H1 (cell line): ENCODE results near the gene SNAP29. TPM values are rescaled to one million over a fixed set of nuclear protein-coding genes. Genes with fewer than 3 reads are reported as not detected.

Experiments
- CTCF ChIA-PET: fragments of 300-600 bp; sonication (Branson Sonifier 250); formaldehyde crosslinking; loops from one replicate; lab custom pipeline; 2021; ENCODE audit not compliant: partially characterized antibody; lab: Charles Lee
- POLR2A ChIA-PET: fragments of 300-600 bp; sonication (Branson Sonifier 250); formaldehyde crosslinking; loops from one replicate; lab custom pipeline; 2021; ENCODE audit warnings: inconsistent platforms; ENCODE audit not compliant: partially characterized antibody; lab: Charles Lee
- DNase-seq, 2 experiments: peaks; one replicate each; pipeline versions ENCODE4 v3.0.0 to v3.0.0-alpha.2; 2010 to 2022; ENCODE audit warnings: low spot score in 2 of 2, low read depth in 1 of 2, mixed read lengths in 1 of 2
- FAIRE-seq: peaks from 2 replicates; lab custom pipeline; 2011; peaks lifted over from hg19 to GRCh38; lab: Jason Lieb, UNC
- H2AFZ ChIP-seq: 2 replicates; pipeline ENCODE4 v1.8.1; 2012; ENCODE audit warnings: low read length, inconsistent platforms
- H2AK5ac ChIP-seq: 2 replicates; pipeline ENCODE4 v1.6.1; 2013; ENCODE audit warnings: low read depth, low read length
- H2BK120ac ChIP-seq: replicated peaks from 2 replicates; pipeline ENCODE3; 2013; ENCODE audit warnings: low read depth, low read length, inconsistent platforms
- H2BK12ac ChIP-seq: 2 replicates; pipeline ENCODE4 v1.6.1; 2013; ENCODE audit warnings: low read depth, low read length
- H2BK15ac ChIP-seq: 2 replicates; pipeline ENCODE4 v1.6.1; 2013; ENCODE audit warnings: low read length
- H2BK20ac ChIP-seq: 2 replicates; pipeline ENCODE4 v1.6.1; 2013; ENCODE audit warnings: low read length
- H2BK5ac ChIP-seq: 2 replicates; pipeline ENCODE4 v1.6.1; 2013; ENCODE audit warnings: low read depth, low read length
- H3K14ac ChIP-seq: 2 replicates; pipeline ENCODE4 v1.6.1; 2013; ENCODE audit warnings: inconsistent platforms; ENCODE audit not compliant: insufficient read length
- H3K18ac ChIP-seq: 2 replicates; pipeline ENCODE4 v1.6.1; 2013; ENCODE audit warnings: low read length; ENCODE audit errors: extremely low read depth
- H3K23ac ChIP-seq: 2 replicates; pipeline ENCODE4 v1.6.1; 2013; ENCODE audit warnings: inconsistent platforms; ENCODE audit not compliant: insufficient read length
- H3K23me2 ChIP-seq: 2 replicates; pipeline ENCODE4 v1.6.1; 2013; ENCODE audit warnings: low read depth, low read length
- H3K27ac ChIP-seq: 2 replicates; pipeline ENCODE4 v1.6.1; 2011; ENCODE audit warnings: low read depth, low read length, inconsistent platforms
- H3K27me3 ChIP-seq, 4 experiments: replicated peaks in 1 of 4; 1 replicate in 1 of 4; 2 replicates in 3 of 4; pipeline versions ENCODE4 v1.6.1 to v1.8.1; 2011 to 2013; ENCODE audit warnings: low read length in 3 of 4, mild to moderate bottlenecking in 3 of 4, inconsistent platforms in 2 of 4, mixed read lengths in 2 of 4, moderate library complexity in 1 of 4; ENCODE audit not compliant: control insufficient read depth in 3 of 4, insufficient read depth in 3 of 4; ENCODE audit errors: extremely low read depth in 1 of 4
- H3K36me3 ChIP-seq, 4 experiments: 2 replicates each; pipeline versions ENCODE4 v1.6.1 to v1.8.1; 2011 to 2013; ENCODE audit warnings: mild to moderate bottlenecking in 4 of 4, low read length in 3 of 4, moderate library complexity in 2 of 4, control low read depth in 1 of 4, inconsistent platforms in 1 of 4; ENCODE audit not compliant: insufficient read depth in 4 of 4, control insufficient read depth in 2 of 4
- H3K4ac ChIP-seq: replicated peaks from 2 replicates; pipeline ENCODE3; 2013; ENCODE audit warnings: low read length, low read depth, mixed read lengths, inconsistent platforms; ENCODE audit not compliant: insufficient read length
- H3K4me1 ChIP-seq, 4 experiments: replicated peaks in 1 of 4; 1 replicate in 1 of 4; 2 replicates in 3 of 4; pipeline versions ENCODE4 v1.6.1 to v1.8.1; 2011 to 2013; ENCODE audit warnings: low read length in 3 of 4, inconsistent platforms in 2 of 4, mixed read lengths in 1 of 4; ENCODE audit not compliant: insufficient read depth in 4 of 4, control insufficient read depth in 3 of 4
- H3K4me2 ChIP-seq, 2 experiments: 2 replicates each; pipeline versions ENCODE4 v1.6.1 to v1.8.1; 2011 to 2013; ENCODE audit warnings: low read depth in 2 of 2, low read length in 2 of 2, control low read depth in 1 of 2, inconsistent platforms in 1 of 2, mild to moderate bottlenecking in 1 of 2; ENCODE audit not compliant: insufficient read depth in 1 of 2
- H3K4me3 ChIP-seq, 4 experiments: fragments of 200-600, 300-600 bp in 1 of 4; sonication (generic), shearing (Covaris generic), sonication (Bioruptor Twin) in 1 of 4; 2 replicates each; pipeline versions ENCODE4 v1.5.1 to v1.8.1; 2011 to 2016; ENCODE audit warnings: low read length in 4 of 4, low read depth in 3 of 4, control low read depth in 2 of 4, inconsistent platforms in 2 of 4, mild to moderate bottlenecking in 2 of 4, mixed read lengths in 1 of 4, moderate library complexity in 1 of 4; ENCODE audit not compliant: insufficient read depth in 2 of 4; ENCODE audit errors: extremely low read depth in 1 of 4
- H3K56ac ChIP-seq: replicated peaks from 2 replicates; pipeline ENCODE3; 2013; ENCODE audit warnings: low read depth, mild to moderate bottlenecking, mixed read lengths, low read length, inconsistent platforms; ENCODE audit not compliant: insufficient read length
- H3K79me1 ChIP-seq: 2 replicates; pipeline ENCODE4 v1.6.1; 2013; ENCODE audit warnings: low read depth, low read length, control low read depth
- H3K79me2 ChIP-seq, 2 experiments: 2 replicates each; pipeline versions ENCODE4 v1.6.1 to v1.8.1; 2012 to 2013; ENCODE audit warnings: low read length in 2 of 2, mild to moderate bottlenecking in 2 of 2, inconsistent platforms in 1 of 2; ENCODE audit not compliant: insufficient read depth in 2 of 2, control insufficient read depth in 1 of 2
- H3K9ac ChIP-seq, 4 experiments: replicated peaks in 1 of 4; 1 replicate in 1 of 4; 2 replicates in 3 of 4; pipeline versions ENCODE4 v1.6.1 to v1.8.1; 2011 to 2013; ENCODE audit warnings: low read depth in 3 of 4, low read length in 3 of 4, control low read depth in 2 of 4, mild to moderate bottlenecking in 2 of 4, moderate library complexity in 2 of 4, inconsistent platforms in 1 of 4; ENCODE audit errors: extremely low read depth in 1 of 4
- H3K9me3 ChIP-seq, 2 experiments: 2 replicates each; pipeline versions ENCODE4 v1.6.1 to v1.8.1; 2012 to 2013; ENCODE audit warnings: mild to moderate bottlenecking in 2 of 2, moderate library complexity in 2 of 2, control low read depth in 1 of 2, inconsistent platforms in 1 of 2, low read depth in 1 of 2, low read length in 1 of 2, mixed read lengths in 1 of 2; ENCODE audit not compliant: insufficient read depth in 2 of 2
- H4K20me1 ChIP-seq, 2 experiments: replicated peaks in 1 of 2; 2 replicates each; pipeline versions ENCODE3 to v1.8.1; 2011 to 2013; ENCODE audit warnings: inconsistent platforms in 2 of 2, low read length in 2 of 2, mild to moderate bottlenecking in 1 of 2; ENCODE audit not compliant: insufficient read depth in 2 of 2, control insufficient read depth in 1 of 2
- H4K5ac ChIP-seq: 2 replicates; pipeline ENCODE4 v1.6.1; 2013; ENCODE audit warnings: low read length, low read depth, mixed read lengths, inconsistent platforms; ENCODE audit not compliant: insufficient read length
- H4K8ac ChIP-seq: 2 replicates; pipeline ENCODE4 v1.8.0; 2013; ENCODE audit warnings: mild to moderate bottlenecking, moderate library complexity, low read length, inconsistent platforms; ENCODE audit not compliant: insufficient read depth; ENCODE audit errors: extremely low read depth
- H4K91ac ChIP-seq: replicated peaks from 2 replicates; pipeline ENCODE3; 2013; ENCODE audit warnings: low read length, mixed read lengths, inconsistent platforms; ENCODE audit not compliant: insufficient read length
- BACH1 ChIP-seq: IDR thresholded peaks from 2 replicates; pipeline ENCODE4 v1.6.1; 2012; ENCODE audit warnings: low read length, improper control_type of control experiment
- CEBPB ChIP-seq: IDR thresholded peaks from 2 replicates; pipeline ENCODE4 v1.6.1; 2012; ENCODE audit warnings: low read depth, low read length
- EZH2 ChIP-seq: fragments of 200-600 bp; sonication (generic); IDR thresholded peaks from 2 replicates; pipeline ENCODE4 v1.7.1; 2012; ENCODE audit warnings: low read depth, mild to moderate bottlenecking, moderate library complexity, low read length, inconsistent platforms; ENCODE audit not compliant: severe bottlenecking
- GABPA ChIP-seq: IDR thresholded peaks from 2 replicates; pipeline ENCODE4 v1.6.1; 2011; ENCODE audit warnings: mild to moderate bottlenecking, low read length, moderate library complexity, borderline replicate concordance; ENCODE audit not compliant: insufficient read depth
- NANOG ChIP-seq: IDR thresholded peaks from 2 replicates; pipeline ENCODE4 v1.6.1; 2011; ENCODE audit warnings: low read length, low read depth, mild to moderate bottlenecking, inconsistent platforms; ENCODE audit not compliant: insufficient read depth, poor library complexity, severe bottlenecking
- POLR2A ChIP-seq, 2 experiments: IDR thresholded peaks; 1 replicate in 1 of 2; 2 replicates in 1 of 2; pipeline ENCODE4 v1.6.1; 2011; ENCODE audit warnings: low read depth in 2 of 2, low read length in 2 of 2, mild to moderate bottlenecking in 2 of 2; ENCODE audit errors: control extremely low read depth in 1 of 2
- TAF7 ChIP-seq: optimal IDR thresholded peaks from 2 replicates; pipeline ENCODE3; 2011; ENCODE audit warnings: low read depth, mild to moderate bottlenecking, inconsistent platforms, low read length, moderate library complexity, borderline replicate concordance
- ZNF274 ChIP-seq: IDR thresholded peaks from 2 replicates; pipeline ENCODE4 v1.7.0; 2012; ENCODE audit warnings: low read length, borderline replicate concordance; ENCODE audit errors: extremely low read depth
- WGBS, 2 experiments: shearing (Covaris generic) in 1 of 2; methylation state at CpG; one replicate each; pipeline versions ENCODE4 v1.1.6 to v1.1.7; 2013 to 2015; ENCODE audit warnings: low lambda C conversion rate in 2 of 2, mixed read lengths in 2 of 2, inconsistent platforms in 1 of 2, low coverage in 1 of 2, missing lambda C conversion rate in 1 of 2; ENCODE audit not compliant: insufficient replicate concordance in 2 of 2, insufficient coverage in 1 of 2, insufficient read length in 1 of 2; ENCODE audit errors: extremely low coverage in 1 of 2, missing lambda C conversion rate in 1 of 2; 5-methylcytosine and 5-hydroxymethylcytosine counted together
- polyA plus RNA-seq, 7 experiments: library from polyadenylated mRNA; depleted of rRNA in 3 of 7; stranded (reverse) in 5 of 7; unstranded in 2 of 7; fragments of >200 nt in 5 of 7; fragments of 200-250 nt in 2 of 7; gene quantifications; 1 replicate in 5 of 7; 2 replicates in 1 of 7; 4 replicates in 1 of 7; pipeline versions ENCODE4 v1.2.1 to v1.2.3, GENCODE V29; 2011 to 2013; ENCODE audit warnings: missing spikeins in 2 of 7, mixed read lengths in 2 of 7
- total RNA-seq: library from RNA; stranded (reverse); fragmentation: NEBNext Ultra II Directional; extraction: Animal tissue kit (Norgen Biotek cat#: 25700); gene quantifications from 2 replicates; pipeline ENCODE4 v1.2.1, GENCODE V29; 2021
- TF ChIP-seq, protein P1 (sequence below), 3 experiments: IDR thresholded peaks; 1 replicate in 2 of 3; 2 replicates in 1 of 3; pipeline versions ENCODE4 v1.5.1 to v1.6.1; 2011; ENCODE audit warnings: low read length in 3 of 3, mild to moderate bottlenecking in 3 of 3, inconsistent platforms in 2 of 3, low read depth in 1 of 3, moderate library complexity in 1 of 3; ENCODE audit not compliant: insufficient read depth in 1 of 3; ENCODE audit errors: control extremely low read depth in 1 of 3

Gene SNAP29
- total and polyA plus RNA-seq, 2 of the 8 experiments (the other 6 are each of a cell fraction or from before 2014, with no cell fraction given), result 11.8 to 15.0 TPM

DNA sequence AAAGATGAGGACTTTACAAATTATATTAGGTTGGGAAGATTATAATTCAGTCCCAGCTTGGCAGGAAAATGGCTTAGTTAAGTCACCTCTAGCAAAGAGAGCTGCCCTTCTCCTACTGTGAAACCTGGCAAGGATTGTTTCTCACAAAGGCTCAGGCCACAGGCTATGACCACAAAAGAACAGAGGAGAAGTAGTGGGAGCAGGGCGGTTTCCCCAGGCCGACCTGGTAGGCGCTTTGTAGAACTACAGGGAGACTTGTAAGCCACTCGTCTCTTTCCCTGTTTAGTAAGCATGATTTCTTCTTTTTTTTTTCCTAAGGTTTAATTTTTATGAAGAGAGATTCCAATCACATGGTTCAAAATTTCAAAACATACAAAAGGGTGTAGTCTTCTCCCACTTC lies 4.6 kb downstream of the SNAP29 start:
- POLR2A ChIA-PET, result interaction anchor here (0.6 kb wide), 1 partner anchor 13 kb away, joined by 4 read pairs; no protein-coding TSS in a partner anchor
- no peak overlapping the region for H2BK12ac ChIP-seq
- H3K27ac ChIP-seq, result no peak overlapping the region
- no peak overlapping the region for H2AFZ ChIP-seq
- no peaks in the 10 kb centered on the region; a peak in 2 of 7 replicates for H3K4me1 ChIP-seq
- no peak overlapping the region for H4K91ac ChIP-seq
- no peaks in the 10 kb centered on the region for H3K79me2 ChIP-seq
- no peak overlapping the region for H2BK15ac ChIP-seq
- H3K14ac ChIP-seq, result no peak overlapping the region
- H3K79me1 ChIP-seq, result no peaks in the 10 kb centered on the region; the same call in 1 of the 2 replicates
- peaks cover 1 to 6% of the 10 kb centered on the region in 2 experiments for H4K20me1 ChIP-seq
- no peak overlapping the region for H3K9ac ChIP-seq
- no peak overlapping the region for H2BK120ac ChIP-seq
- WGBS, 2 experiments, result 94% methylated on average over 4 of the region's 4 CpGs; no CpG with 5 or more reads in 1 of the 2 experiments
- no peak overlapping the region for H2BK20ac ChIP-seq
- H4K5ac ChIP-seq, result no peak overlapping the region
- no peaks in the 10 kb centered on the region for H3K27me3 ChIP-seq
- H4K8ac ChIP-seq, result no peak overlapping the region
- CTCF ChIA-PET, result interaction anchor here (1.3 kb wide), 1 partner anchor 120 kb away, joined by 3 read pairs; no protein-coding TSS in a partner anchor
- no peak overlapping the region for H3K23ac ChIP-seq
- no peaks in the 10 kb centered on the region for H3K36me3 ChIP-seq
- FAIRE-seq, result no peak
- H3K4ac ChIP-seq, result no peak overlapping the region
- H2AK5ac ChIP-seq, result no peak overlapping the region
- H3K18ac ChIP-seq, result no peak overlapping the region
- H3K4me3 ChIP-seq, result no peak overlapping the region
- no peak overlapping the region for H3K56ac ChIP-seq
- no peak overlapping the region for H2BK5ac ChIP-seq
- DNase-seq, result no peak
- no peak overlapping the region for H3K4me2 ChIP-seq
- H3K23me2 ChIP-seq, result peaks cover 6% of the 10 kb centered on the region
- H3K9me3 ChIP-seq, result no peaks in the 10 kb centered on the region
- TF ChIP-seq POLR2A (IDR thresholded peaks at IDR 0.05; ENCODE audit: control extremely low read depth in 1 of 2, low read depth in 2 of 2, low read length in 2 of 2) (no peak), NANOG (no peak), TAF7 (no peak), CEBPB (no peak), ZNF274 (no peak), BACH1 (no peak), EZH2 (no peak), GABPA (no peak)
- TF ChIP-seq, protein P1, sequence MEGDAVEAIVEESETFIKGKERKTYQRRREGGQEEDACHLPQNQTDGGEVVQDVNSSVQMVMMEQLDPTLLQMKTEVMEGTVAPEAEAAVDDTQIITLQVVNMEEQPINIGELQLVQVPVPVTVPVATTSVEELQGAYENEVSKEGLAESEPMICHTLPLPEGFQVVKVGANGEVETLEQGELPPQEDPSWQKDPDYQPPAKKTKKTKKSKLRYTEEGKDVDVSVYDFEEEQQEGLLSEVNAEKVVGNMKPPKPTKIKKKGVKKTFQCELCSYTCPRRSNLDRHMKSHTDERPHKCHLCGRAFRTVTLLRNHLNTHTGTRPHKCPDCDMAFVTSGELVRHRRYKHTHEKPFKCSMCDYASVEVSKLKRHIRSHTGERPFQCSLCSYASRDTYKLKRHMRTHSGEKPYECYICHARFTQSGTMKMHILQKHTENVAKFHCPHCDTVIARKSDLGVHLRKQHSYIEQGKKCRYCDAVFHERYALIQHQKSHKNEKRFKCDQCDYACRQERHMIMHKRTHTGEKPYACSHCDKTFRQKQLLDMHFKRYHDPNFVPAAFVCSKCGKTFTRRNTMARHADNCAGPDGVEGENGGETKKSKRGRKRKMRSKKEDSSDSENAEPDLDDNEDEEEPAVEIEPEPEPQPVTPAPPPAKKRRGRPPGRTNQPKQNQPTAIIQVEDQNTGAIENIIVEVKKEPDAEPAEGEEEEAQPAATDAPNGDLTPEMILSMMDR (IDR thresholded peaks at IDR 0.05; ENCODE audit: control extremely low read depth in 1 of 3, insufficient read depth in 1 of 3, low read depth in 1 of 3, low read length in 3 of 3), result no peak
